Activated CD4-positive, alpha-beta memory T cell treated with anti-CD3 and anti-CD28 coated beads for 36 hours (primary cell): ENCODE results near the gene SYNGR1. TPM values are rescaled to one million over a fixed set of nuclear protein-coding genes. Genes with fewer than 3 reads are reported as not detected.

Experiments
- CTCF ChIA-PET: fragments of 350-600 bp; sonication (Branson Sonifier 250); formaldehyde crosslinking; loops from one replicate; lab custom pipeline; 2021; ENCODE audit warnings: antibody characterized with exemption, inconsistent platforms; lab: Charles Lee
- POLR2A ChIA-PET: fragments of 350-600 bp; sonication (Branson Sonifier 250); formaldehyde crosslinking; loops from one replicate; lab custom pipeline; 2021; ENCODE audit warnings: antibody characterized with exemption; lab: Charles Lee
- DNase-seq: peaks from one replicate; pipeline ENCODE4 v3.0.0-alpha.2; 2020
- H3K27ac Mint-ChIP-seq: one replicate; pipeline ENCODE4 v1.8.0; 2021; ENCODE audit warnings: mixed read lengths
- H3K27me3 Mint-ChIP-seq: one replicate; pipeline ENCODE4 v1.8.0; 2021; ENCODE audit warnings: mixed read lengths
- H3K36me3 Mint-ChIP-seq: one replicate; pipeline ENCODE4 v1.8.0; 2021; ENCODE audit warnings: mixed read lengths
- H3K4me1 Mint-ChIP-seq: one replicate; pipeline ENCODE4 v1.8.0; 2021; ENCODE audit warnings: low read depth, mixed read lengths
- H3K4me3 Mint-ChIP-seq: one replicate; pipeline ENCODE4 v1.8.0; 2021; ENCODE audit warnings: mild to moderate bottlenecking, mixed read lengths
- H3K9me3 Mint-ChIP-seq: one replicate; pipeline ENCODE4 v1.8.0; 2021; ENCODE audit warnings: mixed read lengths
- intact Hi-C: fragments of 100-400 bp; cut with micrococcal nuclease; formaldehyde crosslinking; loops from one replicate; pipeline ENCODE4 v1.15.1; 2023
- total RNA-seq, 2 experiments: library from RNA; stranded (reverse); gene quantifications; one replicate each; pipeline ENCODE4 v1.2.3, GENCODE V29; 2021

SYNGR1 gene
- total RNA-seq, 2 experiments from 2014 or later = not detected

DNA sequence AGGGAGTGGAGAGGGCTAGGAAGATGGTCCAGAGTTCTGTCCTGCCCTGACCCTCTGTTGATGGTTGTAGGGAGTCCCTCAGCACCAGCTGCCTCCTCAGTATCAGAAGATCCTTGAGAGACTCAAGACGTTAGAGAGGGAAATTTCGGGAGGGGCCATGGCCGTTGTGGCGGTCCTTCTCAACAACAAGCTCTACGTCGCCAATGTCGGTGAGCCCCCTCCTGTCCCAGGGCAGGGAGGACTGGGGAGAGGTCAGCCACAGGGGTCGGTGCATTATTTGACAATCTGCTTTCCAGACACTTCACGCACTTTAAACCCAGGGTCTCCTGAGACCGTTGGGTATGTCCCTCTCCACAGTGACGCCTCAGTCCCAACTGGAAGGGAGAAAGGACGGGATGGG, 67.8 kb downstream of the SYNGR1 start:
- Mint-ChIP-seq H3K27me3 (no peaks in the 10 kb centered on the region), H3K4me1 (peaks cover 19% of the 10 kb centered on the region)

DNA sequence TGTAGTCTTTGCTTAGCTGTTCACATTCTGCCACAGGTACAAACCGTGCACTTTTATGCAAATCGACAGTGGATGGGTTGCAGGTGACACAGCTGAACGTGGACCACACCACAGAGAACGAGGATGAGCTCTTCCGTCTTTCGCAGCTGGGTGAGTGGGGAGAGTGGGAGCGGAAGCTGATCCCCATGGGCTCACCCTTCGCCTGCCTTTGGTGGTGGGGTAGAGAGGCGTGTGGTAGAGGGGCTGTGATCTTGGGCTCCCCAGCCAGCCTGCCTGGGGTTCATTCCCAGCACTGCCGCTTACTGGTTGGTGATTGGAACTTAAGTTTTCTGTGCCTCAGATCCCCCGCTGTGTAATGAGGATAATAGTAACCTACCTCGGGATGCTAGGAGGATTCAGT, 68.9 kb downstream of the SYNGR1 start:
- DNase-seq = no peak
- peaks cover 9% of the 10 kb centered on the region for H3K4me1 Mint-ChIP-seq
- CTCF ChIA-PET = interaction anchor here (0.9 kb wide), 1 partner anchor 416 kb away, joined by 3 read pairs; no protein-coding TSS in a partner anchor
- no peak overlapping the region for H3K27ac Mint-ChIP-seq
- POLR2A ChIA-PET = no interaction called here
- no peaks in the 10 kb centered on the region for H3K27me3 Mint-ChIP-seq
- H3K9me3 Mint-ChIP-seq = no peaks in the 10 kb centered on the region
- H3K36me3 Mint-ChIP-seq = peaks cover 32% of the 10 kb centered on the region
- H3K4me3 Mint-ChIP-seq = no peak overlapping the region
- intact Hi-C loops = no loop called here

More for the DNA sequence above, 67.8 kb downstream of the SYNGR1 start:
- H3K36me3 Mint-ChIP-seq = peaks cover 32% of the 10 kb centered on the region
- CTCF ChIA-PET = no interaction called here
- POLR2A ChIA-PET = no interaction called here
- intact Hi-C loops = no loop called here
- DNase-seq = no peak
- H3K27ac Mint-ChIP-seq = no peak overlapping the region
- H3K9me3 Mint-ChIP-seq = no peaks in the 10 kb centered on the region
- no peak overlapping the region for H3K4me3 Mint-ChIP-seq

DNA sequence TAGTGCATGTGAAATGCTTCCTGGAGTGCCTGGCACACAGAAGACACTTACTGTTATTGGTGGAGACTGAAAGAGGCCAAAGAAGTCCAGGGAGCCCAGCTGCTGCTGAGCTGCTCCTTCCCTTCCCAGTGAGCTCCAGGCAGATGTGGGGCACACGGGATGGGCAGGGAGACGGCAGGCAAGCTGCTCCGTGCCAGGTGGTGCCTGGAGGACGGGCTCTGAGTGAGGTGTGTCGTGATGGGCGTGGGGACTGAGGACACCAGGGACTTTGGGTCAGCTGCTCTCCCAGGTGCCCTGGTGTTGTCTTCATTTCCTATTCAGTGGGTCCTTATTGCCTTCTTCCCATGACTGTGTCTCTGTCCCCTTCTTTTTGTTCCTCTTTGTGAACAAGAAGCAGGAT, 69.3 kb downstream of the SYNGR1 start:
- no peak for DNase-seq
- Mint-ChIP-seq H3K36me3 (peaks cover 35% of the 10 kb centered on the region), H3K27me3 (no peaks in the 10 kb centered on the region), H3K9me3 (no peaks in the 10 kb centered on the region), H3K4me3 (no peak overlapping the region), H3K4me1 (peaks cover 5% of the 10 kb centered on the region), H3K27ac (no peak overlapping the region)
- ChIA-PET POLR2A (no interaction called here), CTCF (interaction anchor here (0.9 kb wide), 1 partner anchor 416 kb away, joined by 3 read pairs; no protein-coding TSS in a partner anchor)
- intact Hi-C loops = no loop called here

DNA sequence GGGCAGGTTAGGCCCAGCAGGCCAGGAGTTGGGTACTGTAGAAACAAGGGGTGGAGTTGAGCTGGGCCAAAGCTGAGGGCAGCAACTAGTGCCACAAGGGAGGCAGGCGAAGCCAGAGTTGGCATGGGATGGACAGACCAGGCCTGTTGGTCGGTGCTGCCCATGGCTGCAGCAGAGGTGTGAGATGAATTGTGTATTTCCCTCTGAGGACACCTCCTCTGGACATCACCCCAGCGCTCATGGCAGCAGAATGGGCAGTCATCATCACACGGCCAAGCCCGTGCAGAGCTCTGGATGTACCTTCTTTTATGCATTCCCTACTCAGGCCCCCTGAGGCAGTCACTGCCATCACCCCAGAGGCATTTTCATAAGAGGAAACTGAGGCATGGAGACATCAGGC, 70.1 kb downstream of the SYNGR1 start:
- CTCF ChIA-PET = no interaction called here
- no peak overlapping the region for H3K27ac Mint-ChIP-seq

DNA sequence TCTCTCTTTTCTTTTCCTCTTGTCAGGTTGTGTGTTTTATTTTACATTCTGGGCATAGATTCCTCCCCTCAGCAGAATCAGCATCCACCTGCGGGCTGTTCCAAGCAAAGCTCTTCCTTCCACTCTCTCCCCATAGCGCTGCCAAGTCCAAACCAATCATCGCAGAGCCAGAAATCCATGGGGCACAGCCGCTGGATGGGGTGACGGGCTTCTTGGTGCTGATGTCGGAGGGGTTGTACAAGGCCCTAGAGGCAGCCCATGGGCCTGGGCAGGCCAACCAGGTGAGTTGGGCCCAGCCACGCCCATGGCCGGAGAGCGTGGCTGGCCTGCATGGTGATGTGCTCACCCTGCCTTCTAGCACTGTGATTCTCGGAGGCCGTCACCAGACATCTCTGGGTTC, 71.9 kb downstream of the SYNGR1 start:
- Mint-ChIP-seq H3K27me3 (no peaks in the 10 kb centered on the region), H3K4me1 (no peaks in the 10 kb centered on the region), H3K27ac (no peak overlapping the region), H3K9me3 (no peaks in the 10 kb centered on the region), H3K4me3 (no peak overlapping the region), H3K36me3 (peaks cover 28% of the 10 kb centered on the region)
- ChIA-PET POLR2A (no interaction called here), CTCF (no interaction called here)
- intact Hi-C loops = no loop called here
- no peak for DNase-seq

More for the DNA sequence above, 70.1 kb downstream of the SYNGR1 start:
- intact Hi-C loops = no loop called here
- POLR2A ChIA-PET = interaction anchor here (0.5 kb wide), 1 partner anchor 507 kb away, joined by 3 read pairs; no protein-coding TSS in a partner anchor
- Mint-ChIP-seq H3K4me3 (no peak overlapping the region), H3K27me3 (no peaks in the 10 kb centered on the region), H3K9me3 (no peaks in the 10 kb centered on the region), H3K4me1 (no peaks in the 10 kb centered on the region), H3K36me3 (peaks cover 36% of the 10 kb centered on the region)
- DNase-seq = no peak

DNA sequence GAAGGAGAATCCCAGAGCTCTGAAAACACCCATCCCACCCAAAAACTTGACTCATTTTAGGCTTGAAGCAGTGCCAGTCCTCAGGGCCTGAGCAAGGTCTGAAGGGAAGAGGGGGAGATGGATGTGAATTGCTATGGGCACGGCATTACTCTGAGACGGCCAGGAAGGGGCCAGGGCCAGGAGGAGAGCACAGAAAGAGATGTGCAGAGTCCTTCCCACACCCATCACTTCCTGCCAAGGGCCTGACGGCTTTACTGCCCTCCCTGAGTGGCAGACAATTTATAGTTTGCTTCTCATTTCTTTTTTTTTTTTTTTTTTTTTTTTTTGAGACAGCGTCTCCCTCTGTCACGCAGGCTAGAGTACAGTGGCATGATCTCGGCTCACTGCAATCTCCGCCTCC, 72.3 kb downstream of the SYNGR1 start:
- no peaks in the 10 kb centered on the region for H3K27me3 Mint-ChIP-seq
- intact Hi-C loops = no loop called here
- no peaks in the 10 kb centered on the region for H3K9me3 Mint-ChIP-seq
- ChIA-PET CTCF (interaction anchor here (1.7 kb wide), 1 partner anchor 107 kb away, joined by 3 read pairs; no protein-coding TSS in a partner anchor), POLR2A (no interaction called here)
- H3K4me3 Mint-ChIP-seq = no peak overlapping the region
- DNase-seq = no peak
- no peak overlapping the region for H3K27ac Mint-ChIP-seq
- peaks cover 27% of the 10 kb centered on the region for H3K36me3 Mint-ChIP-seq
- no peaks in the 10 kb centered on the region for H3K4me1 Mint-ChIP-seq

DNA sequence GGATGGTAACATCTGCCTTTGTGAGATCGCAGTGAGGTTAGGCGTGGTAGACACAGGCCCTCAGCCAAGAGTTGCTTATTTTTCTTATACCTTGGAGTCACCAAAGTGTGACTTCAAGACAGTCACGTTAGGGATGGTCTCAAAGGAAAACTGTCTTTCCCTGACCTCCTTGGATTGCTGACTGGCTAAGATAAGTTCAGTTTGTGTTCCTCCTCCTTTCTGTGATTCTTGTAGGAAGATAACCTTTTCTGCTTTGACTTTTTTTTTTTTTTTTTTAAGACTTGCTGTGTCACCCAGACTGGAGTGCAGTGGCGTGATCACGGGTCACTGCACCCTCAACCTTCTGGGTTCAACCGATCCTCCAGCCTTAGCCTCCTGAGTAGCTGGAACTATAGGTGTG, 72.9 kb downstream of the SYNGR1 start:
- H3K27me3 Mint-ChIP-seq = no peaks in the 10 kb centered on the region
- H3K9me3 Mint-ChIP-seq = no peaks in the 10 kb centered on the region
- no peak for DNase-seq
- peaks cover 31% of the 10 kb centered on the region for H3K36me3 Mint-ChIP-seq
- H3K27ac Mint-ChIP-seq = no peak overlapping the region
- no peak overlapping the region for H3K4me3 Mint-ChIP-seq
- no peaks in the 10 kb centered on the region for H3K4me1 Mint-ChIP-seq
- CTCF ChIA-PET = interaction anchor here (1.7 kb wide), 1 partner anchor 106 kb away, joined by 3 read pairs; no protein-coding TSS in a partner anchor
- POLR2A ChIA-PET = no interaction called here
- intact Hi-C loops = no loop called here

DNA sequence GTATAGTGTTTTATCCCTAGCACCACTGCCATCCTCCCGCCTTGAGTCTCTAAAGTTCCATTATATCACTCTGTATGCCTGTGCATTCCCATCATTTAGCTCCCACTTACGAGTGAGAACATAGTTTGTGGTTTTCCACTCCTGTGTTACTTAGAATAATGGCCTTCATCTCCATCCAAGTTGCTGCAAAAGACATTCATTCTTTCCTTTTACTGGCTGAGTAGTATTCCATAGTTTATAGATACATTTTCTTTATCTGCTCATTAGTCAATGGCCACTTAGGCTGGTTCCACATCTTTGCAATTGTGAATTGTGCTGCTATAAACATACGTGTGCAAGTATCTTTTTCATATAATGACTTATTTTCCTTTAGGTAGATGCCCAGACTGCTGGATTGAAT, 74.2 kb downstream of the SYNGR1 start:
- H3K9me3 Mint-ChIP-seq = no peaks in the 10 kb centered on the region
- no peaks in the 10 kb centered on the region for H3K27me3 Mint-ChIP-seq
- no peak for DNase-seq
- H3K36me3 Mint-ChIP-seq = peaks cover 30% of the 10 kb centered on the region
- POLR2A ChIA-PET = no interaction called here
- intact Hi-C loops = no loop called here
- CTCF ChIA-PET = interaction anchor here (1.7 kb wide), 1 partner anchor 105 kb away, joined by 3 read pairs; no protein-coding TSS in a partner anchor
- H3K4me1 Mint-ChIP-seq = no peaks in the 10 kb centered on the region
- H3K4me3 Mint-ChIP-seq = no peak overlapping the region
- no peak overlapping the region for H3K27ac Mint-ChIP-seq

DNA sequence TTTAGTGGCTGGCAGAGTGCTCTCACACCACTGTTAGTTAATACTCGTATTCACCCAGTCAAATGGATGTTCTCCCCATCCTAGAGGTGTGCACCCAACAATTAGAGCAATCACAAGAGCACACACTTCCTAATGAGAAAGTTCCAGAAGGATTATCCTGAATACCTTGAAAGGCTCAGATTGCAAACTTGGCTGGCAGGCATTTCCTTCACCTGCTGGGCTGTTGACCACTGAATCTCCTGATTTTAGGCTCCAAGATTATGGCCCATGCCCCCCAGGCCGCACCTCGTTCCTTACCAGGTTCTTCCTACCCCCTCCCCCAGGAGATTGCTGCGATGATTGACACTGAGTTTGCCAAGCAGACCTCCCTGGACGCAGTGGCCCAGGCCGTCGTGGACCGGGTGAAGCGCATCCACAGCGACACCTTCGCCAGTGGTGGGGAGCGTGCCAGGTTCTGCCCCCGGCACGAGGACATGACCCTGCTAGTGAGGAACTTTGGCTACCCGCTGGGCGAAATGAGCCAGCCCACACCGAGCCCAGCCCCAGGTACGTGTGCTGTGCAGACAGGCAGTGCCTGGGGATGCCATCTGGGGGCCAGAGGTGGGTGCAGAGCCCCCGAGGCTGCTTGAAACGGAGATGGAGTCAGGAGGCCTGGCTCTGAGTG, 76.7 kb downstream of the SYNGR1 start:
- Mint-ChIP-seq H3K27ac (no peak overlapping the region), H3K4me3 (no peak overlapping the region), H3K9me3 (no peaks in the 10 kb centered on the region), H3K4me1 (no peaks in the 10 kb centered on the region), H3K27me3 (no peaks in the 10 kb centered on the region), H3K36me3 (peaks cover 17% of the 10 kb centered on the region)
- intact Hi-C loops = no loop called here
- ChIA-PET CTCF (no interaction called here), POLR2A (no interaction called here)
- DNase-seq = no peak

DNA sequence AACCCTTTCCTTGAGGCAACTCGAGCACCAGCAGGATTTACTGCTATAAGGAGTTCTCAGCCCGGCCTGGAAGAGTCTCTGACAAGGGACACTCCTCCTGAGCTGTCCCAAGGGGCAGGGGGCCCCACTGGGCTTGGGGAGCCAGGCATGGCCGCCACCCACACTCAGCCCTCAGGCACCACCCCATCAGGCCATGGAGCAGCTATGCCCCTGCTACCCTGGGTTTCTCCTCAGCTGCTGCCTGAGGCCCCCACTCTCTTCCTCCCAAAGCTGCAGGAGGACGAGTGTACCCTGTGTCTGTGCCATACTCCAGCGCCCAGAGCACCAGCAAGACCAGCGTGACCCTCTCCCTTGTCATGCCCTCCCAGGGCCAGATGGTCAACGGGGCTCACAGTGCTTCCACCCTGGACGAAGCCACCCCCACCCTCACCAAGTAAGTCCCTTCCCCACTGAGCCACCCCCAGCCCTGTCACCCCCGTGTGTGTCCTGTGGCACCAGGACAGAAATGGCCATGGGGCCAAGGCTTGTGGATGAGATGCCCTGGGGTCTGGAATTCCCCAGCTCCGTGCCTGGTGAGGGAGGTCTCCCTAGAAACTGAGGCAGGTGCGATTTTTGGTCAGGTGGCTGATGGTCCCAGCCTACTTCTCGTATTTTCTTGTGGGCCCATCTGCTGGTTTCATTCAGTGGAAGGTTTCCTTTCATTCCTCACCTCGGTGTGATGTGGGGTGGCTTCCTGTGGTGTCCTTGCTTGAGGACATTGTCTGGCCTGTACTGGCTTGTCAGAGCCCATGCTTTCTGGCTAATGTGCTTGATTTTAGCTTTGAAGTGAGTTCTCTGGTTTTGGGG, 78.2 kb downstream of the SYNGR1 start:
- Mint-ChIP-seq H3K36me3 (peaks cover 15% of the 10 kb centered on the region), H3K4me3 (no peak overlapping the region)
- CTCF ChIA-PET = no interaction called here

DNA sequence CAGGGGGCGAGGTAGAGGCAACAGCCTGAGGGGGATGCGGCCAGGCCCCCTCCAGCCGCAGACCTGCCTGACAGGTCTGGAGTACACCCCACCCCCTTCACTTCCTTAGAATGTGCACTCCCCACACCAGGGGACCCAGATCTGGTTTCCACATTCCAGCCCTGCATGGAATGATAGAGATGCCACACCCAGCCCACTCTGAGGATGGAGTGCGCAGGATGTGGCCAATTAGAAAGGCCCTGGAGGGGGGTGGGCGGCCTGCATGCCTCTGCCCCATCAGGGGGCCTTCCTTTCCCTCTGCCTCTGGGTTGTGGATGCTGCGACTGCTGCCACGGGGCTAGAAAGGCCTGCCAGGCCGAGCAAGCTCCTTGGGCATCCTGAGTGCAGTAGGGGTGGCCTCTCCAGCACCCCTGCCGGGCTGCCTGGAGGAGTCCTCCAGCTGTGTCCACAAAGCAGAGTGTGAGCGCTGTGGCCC, 78.8 kb downstream of the SYNGR1 start:
- CTCF ChIA-PET = no interaction called here
- Mint-ChIP-seq H3K4me3 (no peak overlapping the region), H3K27ac (no peak overlapping the region)

More for the DNA sequence above, 78.2 kb downstream of the SYNGR1 start:
- no peaks in the 10 kb centered on the region for H3K4me1 Mint-ChIP-seq
- H3K27me3 Mint-ChIP-seq = no peaks in the 10 kb centered on the region
- no peak overlapping the region for H3K27ac Mint-ChIP-seq
- POLR2A ChIA-PET = no interaction called here
- no peak for DNase-seq
- H3K9me3 Mint-ChIP-seq = no peaks in the 10 kb centered on the region
- intact Hi-C loops = no loop called here

DNA sequence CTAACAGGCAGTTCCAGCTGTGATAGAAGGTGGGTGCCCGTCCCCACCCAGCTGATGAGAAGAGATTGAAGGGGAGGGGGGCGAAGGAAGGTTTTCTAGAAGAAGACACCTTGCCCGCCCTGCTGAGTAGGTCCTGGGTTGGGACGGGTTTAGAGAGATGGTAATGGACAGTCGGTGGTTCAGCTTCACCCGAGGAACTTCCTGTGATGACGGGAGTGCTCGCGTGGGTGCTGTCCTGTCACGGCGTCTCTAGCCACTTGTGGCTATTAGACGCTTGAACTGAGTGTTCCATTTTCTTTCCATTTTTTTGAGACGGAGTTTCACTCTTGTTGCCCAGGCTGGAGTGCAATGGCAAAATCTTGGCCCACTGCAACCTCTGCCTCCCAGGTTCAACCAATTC, 79.4 kb downstream of the SYNGR1 start:
- no peaks in the 10 kb centered on the region for H3K4me1 Mint-ChIP-seq
- H3K36me3 Mint-ChIP-seq = peaks cover 11% of the 10 kb centered on the region
- DNase-seq = no peak
- POLR2A ChIA-PET = no interaction called here
- intact Hi-C loops = no loop called here
- H3K9me3 Mint-ChIP-seq = no peaks in the 10 kb centered on the region
- no peak overlapping the region for H3K4me3 Mint-ChIP-seq
- H3K27ac Mint-ChIP-seq = no peak overlapping the region
- CTCF ChIA-PET = no interaction called here
- H3K27me3 Mint-ChIP-seq = no peaks in the 10 kb centered on the region

More for the DNA sequence above, 78.8 kb downstream of the SYNGR1 start:
- peaks cover 15% of the 10 kb centered on the region for H3K36me3 Mint-ChIP-seq
- POLR2A ChIA-PET = no interaction called here
- no peaks in the 10 kb centered on the region for H3K9me3 Mint-ChIP-seq
- intact Hi-C loops = no loop called here
- H3K4me1 Mint-ChIP-seq = no peaks in the 10 kb centered on the region
- H3K27me3 Mint-ChIP-seq = no peaks in the 10 kb centered on the region
- no peak for DNase-seq
